ENCODE measurements around the gene MAEA.
A peak's percentile ranks its signal among the peaks of the same experiment; 100 is the strongest.
"Not testable (repeated sequence)": the region's sequence is repeated elsewhere in the genome, so short reads cannot be mapped to it uniquely, and the experiment has no call there.

Gene MAEA

DNA sequence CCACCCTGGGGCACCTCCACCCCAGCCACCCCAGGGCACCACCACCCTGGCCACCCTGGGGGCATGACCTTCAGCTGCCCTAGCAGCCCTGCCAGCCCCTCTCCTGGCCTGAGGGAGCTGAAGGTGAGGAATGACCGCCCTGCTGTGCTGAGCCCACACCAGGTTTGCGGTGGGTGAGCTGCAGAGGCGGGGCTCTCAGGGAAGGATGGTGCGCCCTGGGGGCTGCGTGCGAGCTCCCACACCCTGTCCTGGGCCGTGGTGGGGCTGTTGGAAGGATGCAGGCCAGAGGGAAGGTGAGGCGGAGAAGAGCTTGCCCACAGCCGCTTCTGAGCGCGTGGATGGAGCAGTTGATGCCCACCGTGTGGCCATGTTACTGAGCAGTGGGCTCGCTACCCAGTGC is 75.1 kb downstream of the MAEA start:
- in situ Hi-C loops (cut with HindIII; ENCODE audit: low pct_unique_long_range_greater_than_20kb, low sequenced_read_pairs), result no loop called here
- no peak for TF ChIP-seq JUND (IDR thresholded peaks at IDR 0.05; ENCODE audit: low read depth)
- no peak for DNase-seq (ENCODE audit: low read depth in 1 of 2, low spot score in 1 of 2)

- in situ Hi-C loops (cut with HindIII; ENCODE audit: low pct_unique_long_range_greater_than_20kb, low sequenced_read_pairs), result no loop called here
- TF ChIP-seq JUND (IDR thresholded peaks at IDR 0.05; ENCODE audit: low read depth), result no peak
- peak; percentile 54 to 57 for DNase-seq (ENCODE audit: low read depth in 1 of 2, low spot score in 1 of 2)
These were observed 75.8 kb downstream of the MAEA start for GRCh38 chr4:1365271-1366178.

DNA sequence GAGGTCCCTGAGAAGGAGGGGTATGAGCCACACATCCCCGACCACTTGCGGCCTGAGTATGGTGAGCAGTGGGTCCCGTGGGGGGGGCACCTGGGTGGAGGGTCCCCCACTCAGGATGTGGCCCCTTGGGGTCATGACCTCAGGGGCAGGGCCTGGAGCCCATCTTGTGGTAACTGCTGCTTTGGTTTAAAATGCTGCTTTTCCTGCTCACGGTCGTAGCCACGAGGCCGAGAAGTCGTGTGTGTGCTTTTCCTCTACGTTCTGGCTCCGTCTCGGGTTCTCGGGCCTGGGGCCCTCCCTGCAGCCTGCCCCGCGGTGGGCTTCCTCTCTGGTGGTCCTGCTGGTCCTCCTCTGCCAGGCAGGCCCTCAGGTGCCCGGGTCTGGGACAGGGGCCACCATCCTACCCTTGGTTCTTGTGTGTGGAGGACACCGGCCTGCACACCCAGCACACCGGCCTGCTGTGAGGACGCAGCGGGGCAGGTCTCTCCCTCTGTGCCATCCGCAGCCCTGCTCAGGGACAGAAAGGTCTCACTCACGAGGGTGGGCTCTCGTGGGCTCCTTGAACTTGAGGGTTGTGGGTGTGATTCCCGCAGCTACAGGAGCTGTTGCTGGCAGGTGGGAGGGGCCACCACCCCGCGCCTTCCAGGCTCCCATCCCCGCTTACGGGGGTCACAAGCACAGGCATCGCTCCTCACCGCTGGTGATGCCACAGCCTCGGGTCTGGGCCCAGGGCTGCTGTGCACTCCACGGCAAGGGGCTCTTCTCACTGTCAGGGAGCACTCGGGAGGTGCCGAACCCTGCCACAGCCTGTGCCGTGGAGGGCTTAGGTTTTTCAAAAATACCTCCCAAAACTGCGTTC is 76.9 kb downstream of the MAEA start:
- TF ChIP-seq JUND (IDR thresholded peaks at IDR 0.05; ENCODE audit: low read depth), result no peak
- in situ Hi-C loops (cut with HindIII; ENCODE audit: low pct_unique_long_range_greater_than_20kb, low sequenced_read_pairs), result no loop called here
- DNase-seq (ENCODE audit: low read depth in 1 of 2, low spot score in 1 of 2), result no peak

GRCh38 chr4:1367230-1367935 is 77.7 kb downstream of the MAEA start:
- in situ Hi-C loops (cut with HindIII; ENCODE audit: low pct_unique_long_range_greater_than_20kb, low sequenced_read_pairs), result no loop called here
- DNase-seq (ENCODE audit: low read depth in 1 of 2, low spot score in 1 of 2), result no peak
- no peak for TF ChIP-seq JUND (IDR thresholded peaks at IDR 0.05; ENCODE audit: low read depth)

GRCh38 chr4:1367936-1368289 is 78.2 kb downstream of the MAEA start:
- in situ Hi-C loops (cut with HindIII; ENCODE audit: low pct_unique_long_range_greater_than_20kb, low sequenced_read_pairs), result no loop called here
- DNase-seq (ENCODE audit: low read depth in 1 of 2, low spot score in 1 of 2), result no peak
- no peak for TF ChIP-seq JUND (IDR thresholded peaks at IDR 0.05; ENCODE audit: low read depth)

GRCh38 chr4:1368421-1369090 is 78.9 kb downstream of the MAEA start:
- in situ Hi-C loops (cut with HindIII; ENCODE audit: low pct_unique_long_range_greater_than_20kb, low sequenced_read_pairs), result no loop called here

DNA sequence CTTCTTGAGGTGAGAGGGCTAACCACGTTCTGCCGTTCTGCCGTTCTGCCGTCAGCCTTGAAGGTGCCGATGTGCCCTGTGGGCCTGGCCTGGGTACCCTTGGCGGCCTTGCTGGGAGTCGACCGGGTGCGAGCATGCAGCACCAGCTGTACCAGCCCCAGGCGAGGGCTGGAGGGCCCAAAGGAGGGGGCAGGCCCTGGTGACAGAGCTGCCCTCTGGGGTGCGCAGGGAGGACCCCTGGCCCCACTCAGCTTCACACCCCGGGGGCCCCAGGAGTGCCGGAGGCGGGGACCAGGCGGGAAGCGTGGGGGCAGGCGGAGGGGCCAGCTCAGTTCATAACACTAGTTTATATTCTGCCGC is 79.4 kb downstream of the MAEA start:
- DNase-seq (ENCODE audit: low read depth in 1 of 2, low spot score in 1 of 2), result no peak
- no peak for TF ChIP-seq JUND (IDR thresholded peaks at IDR 0.05; ENCODE audit: low read depth)
- in situ Hi-C loops (cut with HindIII; ENCODE audit: low pct_unique_long_range_greater_than_20kb, low sequenced_read_pairs), result no loop called here

More at GRCh38 chr4:1368421-1369090, 78.9 kb downstream of the MAEA start:
- TF ChIP-seq JUND (IDR thresholded peaks at IDR 0.05; ENCODE audit: low read depth), result no peak
- DNase-seq (ENCODE audit: low read depth in 1 of 2, low spot score in 1 of 2), result no peak

GRCh38 chr4:1369479-1370079 is 79.9 kb downstream of the MAEA start:
- no peak for TF ChIP-seq JUND (IDR thresholded peaks at IDR 0.05; ENCODE audit: low read depth)
- DNase-seq (ENCODE audit: low read depth in 1 of 2, low spot score in 1 of 2), result no peak
- in situ Hi-C loops (cut with HindIII; ENCODE audit: low pct_unique_long_range_greater_than_20kb, low sequenced_read_pairs), result no loop called here

- in situ Hi-C loops (cut with HindIII; ENCODE audit: low pct_unique_long_range_greater_than_20kb, low sequenced_read_pairs), result no loop called here
- no peak for DNase-seq (ENCODE audit: low read depth in 1 of 2, low spot score in 1 of 2)
- TF ChIP-seq JUND (IDR thresholded peaks at IDR 0.05; ENCODE audit: low read depth), result no peak
These were observed 80.8 kb downstream of the MAEA start for GRCh38 chr4:1370321-1371124.

GRCh38 chr4:1371176-1372165 is 81.8 kb downstream of the MAEA start:
- DNase-seq (ENCODE audit: low read depth in 1 of 2, low spot score in 1 of 2), result no peak
- TF ChIP-seq JUND (IDR thresholded peaks at IDR 0.05; ENCODE audit: low read depth), result no peak
- in situ Hi-C loops (cut with HindIII; ENCODE audit: low pct_unique_long_range_greater_than_20kb, low sequenced_read_pairs), result no loop called here

- in situ Hi-C loops (cut with HindIII; ENCODE audit: low pct_unique_long_range_greater_than_20kb, low sequenced_read_pairs); DNase-seq (ENCODE audit: low read depth in 1 of 2, low spot score in 1 of 2): not testable (repeated sequence)
These were observed 82.9 kb downstream of the MAEA start for GRCh38 chr4:1372576-1372975.
